Tibial nerve (tissue), 3 donors: ENCODE data around the gene STARD8.

ENCODE experiments used
- EP300 ChIP-seq, 2 donors: sonication (generic); formaldehyde crosslinking; IDR thresholded peaks; one replicate each; pipeline ENCODE4 v1.6.1; 2017; ENCODE audit warnings: antibody characterized with exemption in 2 of 2, mild to moderate bottlenecking in 1 of 2
- POLR2A ChIP-seq, 2 donors: fragments of 450-650 bp; IDR thresholded peaks; one replicate each; pipeline ENCODE4 v1.6.1; 2017; ENCODE audit warnings: antibody characterized with exemption in 2 of 2, mild to moderate bottlenecking in 2 of 2, moderate library complexity in 2 of 2

DNA sequence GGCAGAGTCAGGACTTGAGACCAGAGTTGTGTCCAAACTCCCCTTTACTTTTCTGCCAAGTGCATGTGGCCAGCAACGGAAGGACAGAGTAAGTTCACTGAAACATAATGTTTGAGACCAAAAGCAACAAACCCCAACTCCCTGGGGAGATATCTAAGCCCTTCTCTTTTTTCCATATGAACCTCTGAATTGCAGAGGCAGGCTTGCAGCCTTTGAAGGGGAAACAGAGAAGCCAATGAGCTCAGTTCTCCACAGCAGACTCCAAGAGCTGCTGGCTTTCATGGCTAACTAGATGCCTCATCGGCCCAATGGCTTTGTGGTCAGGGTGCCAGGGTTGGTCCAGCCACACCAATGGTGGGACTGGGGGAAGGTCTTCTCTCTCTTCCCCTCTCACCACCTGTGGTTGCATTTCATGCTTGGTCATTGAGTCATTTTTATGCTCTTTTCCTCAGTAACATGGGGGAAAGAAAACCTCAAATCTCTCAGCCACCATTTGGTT is 34.0 kb downstream of the STARD8 start:
- TF ChIP-seq EP300 (IDR thresholded peaks at IDR 0.05) (peak in 1 of 2 donors; percentile 19), POLR2A (IDR thresholded peaks at IDR 0.05) (no peak)
